HepG2 (cell line): Measurements from ENCODE around the gene ARHGDIG. TPM values are rescaled to one million over a fixed set of nuclear protein-coding genes. Genes with fewer than 3 reads are reported as not detected.

Source experiments
- ATAC-seq: fragments of 200-7000 bp; cut with Tn5 transposase; 3 replicates; pipeline ENCODE4 v1.9.1; 2020; ENCODE audit warnings: mild to moderate bottlenecking, moderate library complexity
- BruUV-seq: library from RNA; stranded (reverse); fragments of 400-500 nt; replicated peaks from 2 replicates; lab custom pipeline; 2021; lab: Mats Ljungman, UMichigan
- CTCF ChIA-PET: fragments of 300-600 bp; formaldehyde crosslinking; extraction: SDS; loops from one replicate; lab custom pipeline; 2021; ENCODE audit warnings: low total read pairs, inconsistent platforms, low intra/inter-chr PET ratio; lab: Yijun Ruan, JAX
- POLR2A ChIA-PET: fragments of 350-600 bp; sonication (Branson Sonifier 250); formaldehyde crosslinking; loops from one replicate; lab custom pipeline; 2020; ENCODE audit warnings: antibody characterized with exemption, inconsistent platforms; lab: Yijun Ruan, JAX
- DNase-seq: peaks from one replicate; pipeline ENCODE4 v3.0.0-alpha.2; 2015; ENCODE audit warnings: low spot score
- FAIRE-seq: peaks from 3 replicates; lab custom pipeline; 2011; peaks lifted over from hg19 to GRCh38; lab: Jason Lieb, UNC
- H2AFZ ChIP-seq: one replicate; pipeline ENCODE4 v1.6.1; 2011; ENCODE audit warnings: low read length, inconsistent platforms
- H3K27ac ChIP-seq: fragments of 300-600 bp; 3 replicates; pipeline ENCODE4 v1.8.0; 2011; ENCODE audit warnings: mixed run types, mild to moderate bottlenecking, mixed read lengths, low read length, inconsistent platforms; ENCODE audit not compliant: insufficient read depth; ENCODE audit errors: extremely low read length
- H3K27me3 ChIP-seq, 2 experiments: fragments of 200-600 bp in 1 of 2; 2 replicates in 1 of 2; 3 replicates in 1 of 2; pipeline versions ENCODE4 v1.6.0 to v1.8.0; 2011; ENCODE audit warnings: low read length in 2 of 2, mild to moderate bottlenecking in 2 of 2, moderate library complexity in 2 of 2, inconsistent platforms in 1 of 2; ENCODE audit not compliant: insufficient read depth in 2 of 2, control insufficient read depth in 1 of 2
- H3K36me3 ChIP-seq, 2 experiments: fragments of 200-600 bp in 1 of 2; replicated peaks in 1 of 2; 2 replicates in 1 of 2; 3 replicates in 1 of 2; pipeline versions ENCODE4 v1.5.1 to v1.8.0; 2011; ENCODE audit warnings: low read length in 2 of 2, inconsistent platforms in 1 of 2; ENCODE audit not compliant: insufficient read depth in 2 of 2, control insufficient read depth in 1 of 2
- H3K4me1 ChIP-seq: 2 replicates; pipeline ENCODE4 v1.5.1; 2012; ENCODE audit warnings: low read length, inconsistent platforms; ENCODE audit not compliant: insufficient read depth
- H3K4me2 ChIP-seq: 2 replicates; pipeline ENCODE4 v1.6.0; 2011; ENCODE audit warnings: low read depth, low read length, inconsistent platforms
- H3K4me3 ChIP-seq, 3 experiments: fragments of 200-600 bp in 1 of 3; sonication (generic), shearing (Covaris generic) in 1 of 3; replicated peaks in 1 of 3; 2 replicates each; pipeline ENCODE4 v1.5.1; 2011 to 2016; ENCODE audit warnings: low read length in 3 of 3, inconsistent platforms in 2 of 3, low read depth in 2 of 3, mild to moderate bottlenecking in 2 of 3, control low read depth in 1 of 3, mixed read lengths in 1 of 3; ENCODE audit not compliant: insufficient read depth in 1 of 3
- H3K79me2 ChIP-seq: one replicate; pipeline ENCODE4 v1.6.1; 2011; ENCODE audit warnings: low read length, inconsistent platforms; ENCODE audit not compliant: insufficient read depth
- H3K9ac ChIP-seq: 2 replicates; pipeline ENCODE4 v1.6.0; 2011; ENCODE audit warnings: mild to moderate bottlenecking, low read depth, low read length, inconsistent platforms; ENCODE audit not compliant: insufficient read depth
- H3K9me3 ChIP-seq: 2 replicates; pipeline ENCODE4 v1.5.1; 2012; ENCODE audit warnings: mild to moderate bottlenecking, low read length
- H4K20me1 ChIP-seq: 2 replicates; pipeline ENCODE4 v1.6.0; 2011; ENCODE audit warnings: inconsistent platforms, mild to moderate bottlenecking, low read length, moderate library complexity; ENCODE audit not compliant: insufficient read depth
- FOSL2 ChIP-seq: sonication (generic); formaldehyde crosslinking; IDR thresholded peaks from 2 replicates; pipeline ENCODE4 v1.4.0; 2020; ENCODE audit warnings: missing genetic modification reagents
- FOXA1 ChIP-seq, 2 experiments: fragments of 450-650 bp in 1 of 2; sonication (generic) in 1 of 2; formaldehyde crosslinking in 1 of 2; IDR thresholded peaks; 2 replicates each; pipeline versions ENCODE4 v1.4.0 to v1.6.1; 2016 to 2020; ENCODE audit warnings: missing genetic modification reagents in 1 of 2
- HNF1B ChIP-seq: sonication (generic); formaldehyde crosslinking; IDR thresholded peaks from 2 replicates; pipeline ENCODE4 v1.5.1; 2020; ENCODE audit warnings: mild to moderate bottlenecking, moderate library complexity, missing genetic modification reagents
- HOXA5 ChIP-seq: sonication (generic); formaldehyde crosslinking; IDR thresholded peaks from 2 replicates; pipeline ENCODE4 v1.4.0; 2020; ENCODE audit warnings: missing genetic modification reagents
- KDM6A ChIP-seq: IDR thresholded peaks from 2 replicates; pipeline ENCODE4 v1.6.1; 2016; ENCODE audit warnings: low read depth
- NFE2 ChIP-seq: sonication (generic); formaldehyde crosslinking; IDR thresholded peaks from 2 replicates; pipeline ENCODE4 v1.4.0; 2020; ENCODE audit warnings: missing genetic modification reagents
- PRMT3 ChIP-seq: sonication (generic); formaldehyde crosslinking; IDR thresholded peaks from 2 replicates; pipeline ENCODE4 v1.8.1; 2022; ENCODE audit warnings: low read depth, mild to moderate bottlenecking, moderate library complexity, missing genetic modification reagents, borderline replicate concordance
- TFDP2 ChIP-seq: sonication (generic); formaldehyde crosslinking; IDR thresholded peaks from 2 replicates; pipeline ENCODE4 v1.4.0; 2020; ENCODE audit warnings: missing genetic modification reagents
- ZBED4 ChIP-seq: sonication (generic); formaldehyde crosslinking; IDR thresholded peaks from 2 replicates; pipeline ENCODE4 v1.4.0; 2020; ENCODE audit warnings: missing genetic modification reagents, borderline replicate concordance
- ZBTB2 ChIP-seq: sonication (generic); formaldehyde crosslinking; IDR thresholded peaks from 2 replicates; pipeline ENCODE4 v1.8.0; 2022; ENCODE audit warnings: low read depth, missing genetic modification reagents
- ZBTB7B ChIP-seq: sonication (generic); formaldehyde crosslinking; IDR thresholded peaks from 2 replicates; pipeline ENCODE4 v1.4.0; 2020; ENCODE audit warnings: missing genetic modification reagents
- ZNF572 ChIP-seq: sonication (generic); formaldehyde crosslinking; IDR thresholded peaks from 2 replicates; pipeline ENCODE4 v1.5.1; 2020; ENCODE audit warnings: mild to moderate bottlenecking, missing genetic modification reagents
- ZNF816 ChIP-seq: sonication (generic); formaldehyde crosslinking; IDR thresholded peaks from 2 replicates; pipeline ENCODE4 v1.8.0; 2022; ENCODE audit warnings: missing genetic modification reagents, mild to moderate bottlenecking, borderline replicate concordance
- WGBS: methylation state at CpG from one replicate; pipeline ENCODE4 v1.1.6; 2017; ENCODE audit warnings: low lambda C conversion rate; 5-methylcytosine and 5-hydroxymethylcytosine counted together
- in situ Hi-C: cut with HindIII; loops from 2 replicates; pipeline ENCODE4 v1.10.0; 2017; ENCODE audit warnings: low pct_unique_long_range_greater_than_20kb; ENCODE audit not compliant: extremely low pct_ligation_motif_present
- intact Hi-C: fragments of 100-400 bp; cut with micrococcal nuclease; formaldehyde crosslinking; loops from one replicate; pipeline ENCODE4 v1.10.0; 2022; ENCODE audit not compliant: unreplicated experiment
- polyA plus RNA-seq, 8 experiments: library from polyadenylated mRNA; depleted of rRNA in 3 of 8; stranded (reverse) in 7 of 8; unstranded in 1 of 8; fragments of >200 nt; fragmentation: Illumina TruSeq in 4 of 8; extraction: Trizol in 4 of 8; gene quantifications; 2 replicates each; pipeline versions ENCODE4 v1.2.1 to v1.2.3, GENCODE V29; 2011 to 2016; ENCODE audit warnings: low read depth in 4 of 8, missing spikeins in 1 of 8, mixed read lengths in 1 of 8; ENCODE audit not compliant: insufficient read depth in 1 of 8
- total RNA-seq, 5 experiments: library from RNA; depleted of rRNA; stranded (reverse); fragments of >200 nt; fragmentation: Illumina TruSeq; extraction: Trizol; gene quantifications; 2 replicates each; pipeline ENCODE4 v1.2.3, GENCODE V29; 2016; ENCODE audit warnings: low read depth in 1 of 5

Gene ARHGDIG
- total and polyA plus RNA-seq, 2 of the 13 experiments (the other 11 are each of a cell fraction or from before 2014, with no cell fraction given), result 0.24 to 0.48 TPM

GRCh38 chr16:262121-262745, 18.2 kb upstream of the ARHGDIG start:
- POLR2A ChIA-PET, result no interaction called here
- FAIRE-seq, result no peak
- 97% methylated on average over 23 of the region's 29 CpGs for WGBS
- no peak for TF ChIP-seq NFE2 (CRISPR knock-in tag)
- TF ChIP-seq HNF1B, result no peak
- no peak for TF ChIP-seq KDM6A (CRISPR knock-in tag)
- no peak for TF ChIP-seq TFDP2 (CRISPR knock-in tag)
- no peak for TF ChIP-seq HOXA5 (CRISPR knock-in tag)
- TF ChIP-seq ZNF572 (CRISPR knock-in tag), result no peak
- TF ChIP-seq FOSL2, result no peak
- no peak for TF ChIP-seq ZNF816 (CRISPR knock-in tag)
- TF ChIP-seq ZBTB2 (CRISPR knock-in tag), result no peak
- no peak for TF ChIP-seq ZBED4
- no peak for TF ChIP-seq PRMT3
- no peak for TF ChIP-seq FOXA1 (IDR thresholded peaks at IDR 0.05)
- TF ChIP-seq FOXA1 (CRISPR knock-in tag; IDR thresholded peaks at IDR 0.05), result no peak
- TF ChIP-seq ZBTB7B (CRISPR knock-in tag), result no peak

More at GRCh38 chr16:262121-262745, 18.2 kb upstream of the ARHGDIG start:
- Histone ChIP-seq H3K9me3 (no peaks in the 10 kb centered on the region), H3K4me2 (no peak overlapping the region), H3K36me3 (peaks cover 13 to 25% of the 10 kb centered on the region in 2 experiments; a peak in 4 of 5 replicates), H3K27ac (no peak overlapping the region), H3K9ac (no peak overlapping the region), H3K4me1 (no peaks in the 10 kb centered on the region), H3K4me3 (no peak overlapping the region), H4K20me1 (no peaks in the 10 kb centered on the region), H3K79me2 (no peaks in the 10 kb centered on the region), H3K27me3 (no peaks in the 10 kb centered on the region), H2AFZ (no peak overlapping the region)
- BruUV-seq, result no TSS peak
- intact Hi-C loops, result no loop called here
- CTCF ChIA-PET, result no interaction called here
- DNase-seq (no peak), ATAC-seq (no peak)
- in situ Hi-C loops, result no loop called here
